ENCODE measurements around the gene GTF3A. TPM values are rescaled to one million over a fixed set of nuclear protein-coding genes. Genes with fewer than 3 reads are reported as not detected.

GTF3A gene
- total RNA-seq, 1 donor from 2014 or later, result 70.2 TPM

- Mint-ChIP-seq H3K4me3 (ENCODE audit: unreplicated experiment) (no peak overlapping the region), H3K27me3 (ENCODE audit: unreplicated experiment) (no peaks in the 10 kb centered on the region), H3K27ac (ENCODE audit: unreplicated experiment) (no peak overlapping the region), H3K36me3 (ENCODE audit: unreplicated experiment) (no peaks in the 10 kb centered on the region), H3K9me3 (ENCODE audit: unreplicated experiment) (no peaks in the 10 kb centered on the region), H3K4me1 (ENCODE audit: low read depth, unreplicated experiment) (peaks cover under 1% of the 10 kb centered on the region)
- TF ChIP-seq CTCF (IDR thresholded peaks at IDR 0.05; ENCODE audit: partially characterized antibody, unreplicated experiment), result no peak
- DNase-seq, result no peak
Measured at GRCh38 chr13:27482983-27483382, 58.6 kb downstream of the GTF3A start.

GRCh38 chr13:27483421-27483820, 59.0 kb downstream of the GTF3A start:
- no peaks in the 10 kb centered on the region for H3K36me3 Mint-ChIP-seq (ENCODE audit: unreplicated experiment)
- H3K4me3 Mint-ChIP-seq (ENCODE audit: unreplicated experiment), result no peak overlapping the region
- H3K4me1 Mint-ChIP-seq (ENCODE audit: low read depth, unreplicated experiment), result no peaks in the 10 kb centered on the region
- H3K9me3 Mint-ChIP-seq (ENCODE audit: unreplicated experiment), result no peaks in the 10 kb centered on the region
- no peak for TF ChIP-seq CTCF (IDR thresholded peaks at IDR 0.05; ENCODE audit: partially characterized antibody, unreplicated experiment)
- no peak overlapping the region for H3K27ac Mint-ChIP-seq (ENCODE audit: unreplicated experiment)
- DNase-seq, result no peak
- H3K27me3 Mint-ChIP-seq (ENCODE audit: unreplicated experiment), result no peaks in the 10 kb centered on the region

Other genes with a start within 250 kb of the GTF3A start
- gene RPL21, start 173.1 kb upstream of the GTF3A start, total RNA-seq (ENCODE audit: unreplicated experiment), result 478 TPM
- 1.8 TPM for gene RASL11A, start 153.8 kb upstream of the GTF3A start, total RNA-seq (ENCODE audit: unreplicated experiment)
- gene MTIF3, start 25.9 kb downstream of the GTF3A start, total RNA-seq (ENCODE audit: unreplicated experiment), result 46.1 TPM
- 3.2 TPM for gene LNX2, start 195.9 kb downstream of the GTF3A start, total RNA-seq (ENCODE audit: unreplicated experiment)
- gene POLR1D, start 197.3 kb downstream of the GTF3A start, total RNA-seq (ENCODE audit: unreplicated experiment), result 85.1 TPM

Data from glutamatergic neuron (in vitro differentiated cells).